Adrenal gland (tissue), 5 donors: ENCODE results near the gene FGD3.

Experiments used
- POLR2A ChIP-seq, 2 donors: fragments of 450-650 bp; IDR thresholded peaks; one replicate each; pipeline ENCODE4 v1.6.1; 2017; ENCODE audit warnings: antibody characterized with exemption in 2 of 2, mild to moderate bottlenecking in 2 of 2, moderate library complexity in 1 of 2
- TF ChIP-seq, protein P1 (sequence below), 6 experiments: fragments of 450-650 bp in 4 of 6; fragments of 200-600 bp in 2 of 6; sonication (generic) in 1 of 6; IDR thresholded peaks; 1 replicate in 5 of 6; 2 replicates in 1 of 6; pipeline versions ENCODE4 v1.5.1 to v1.8.0; 2016 to 2021; ENCODE audit warnings: antibody characterized with exemption in 6 of 6, mild to moderate bottlenecking in 2 of 6, moderate library complexity in 1 of 6
- donor health status: DM: no; HTN: no; CAD: no.

DNA sequence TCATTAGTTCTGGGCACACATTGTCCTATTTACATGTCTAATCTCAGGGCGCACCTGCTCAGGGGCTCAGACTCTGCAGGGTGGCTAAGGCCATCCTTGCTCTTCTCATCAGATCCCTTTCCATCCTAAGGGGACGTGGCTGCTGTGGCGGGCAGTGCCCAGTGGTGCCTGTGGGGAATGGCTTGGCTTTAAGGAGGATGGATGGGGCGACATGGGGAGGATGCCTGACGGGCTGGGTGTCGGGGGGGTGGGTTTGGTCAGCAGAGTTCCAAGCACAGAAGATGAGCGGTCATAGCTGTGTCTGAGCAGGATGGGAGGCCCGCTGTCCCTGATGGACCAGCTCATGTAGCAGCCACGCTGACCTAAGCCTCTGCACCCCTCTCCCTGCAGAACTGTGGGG, 70.3 kb downstream of the FGD3 start:
- TF ChIP-seq, protein P1, sequence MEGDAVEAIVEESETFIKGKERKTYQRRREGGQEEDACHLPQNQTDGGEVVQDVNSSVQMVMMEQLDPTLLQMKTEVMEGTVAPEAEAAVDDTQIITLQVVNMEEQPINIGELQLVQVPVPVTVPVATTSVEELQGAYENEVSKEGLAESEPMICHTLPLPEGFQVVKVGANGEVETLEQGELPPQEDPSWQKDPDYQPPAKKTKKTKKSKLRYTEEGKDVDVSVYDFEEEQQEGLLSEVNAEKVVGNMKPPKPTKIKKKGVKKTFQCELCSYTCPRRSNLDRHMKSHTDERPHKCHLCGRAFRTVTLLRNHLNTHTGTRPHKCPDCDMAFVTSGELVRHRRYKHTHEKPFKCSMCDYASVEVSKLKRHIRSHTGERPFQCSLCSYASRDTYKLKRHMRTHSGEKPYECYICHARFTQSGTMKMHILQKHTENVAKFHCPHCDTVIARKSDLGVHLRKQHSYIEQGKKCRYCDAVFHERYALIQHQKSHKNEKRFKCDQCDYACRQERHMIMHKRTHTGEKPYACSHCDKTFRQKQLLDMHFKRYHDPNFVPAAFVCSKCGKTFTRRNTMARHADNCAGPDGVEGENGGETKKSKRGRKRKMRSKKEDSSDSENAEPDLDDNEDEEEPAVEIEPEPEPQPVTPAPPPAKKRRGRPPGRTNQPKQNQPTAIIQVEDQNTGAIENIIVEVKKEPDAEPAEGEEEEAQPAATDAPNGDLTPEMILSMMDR (IDR thresholded peaks at IDR 0.05), result no peak
- no peak for TF ChIP-seq POLR2A (IDR thresholded peaks at IDR 0.05)
